Mucosa of rectum (tissue), 2 donors: ENCODE data around the gene GRB7.
A peak's percentile ranks its signal among the peaks of the same experiment; 100 is the strongest.
"Not testable (repeated sequence)": the region's sequence is repeated elsewhere in the genome, so short reads cannot be mapped to it uniquely, and the experiment has no call there.

ENCODE experiments used
- H3K27ac ChIP-seq, 2 donors: one replicate each; pipeline ENCODE4 v1.7.0; 2013; ENCODE audit warnings: inconsistent platforms in 2 of 2, low read depth in 2 of 2, low read length in 2 of 2
- H3K27me3 ChIP-seq, 2 donors: one replicate each; pipeline ENCODE4 v1.7.0; 2013; ENCODE audit warnings: low read length in 2 of 2; ENCODE audit not compliant: control insufficient read depth in 2 of 2, insufficient read depth in 2 of 2
- H3K36me3 ChIP-seq, 2 donors: one replicate each; pipeline ENCODE4 v1.7.0; 2013; ENCODE audit warnings: low read length in 2 of 2; ENCODE audit not compliant: control insufficient read depth in 2 of 2, insufficient read depth in 2 of 2
- H3K4me1 ChIP-seq, 2 donors: one replicate each; pipeline ENCODE4 v1.7.0; 2013; ENCODE audit warnings: low read length in 2 of 2, mild to moderate bottlenecking in 1 of 2; ENCODE audit not compliant: control insufficient read depth in 2 of 2, insufficient read depth in 2 of 2
- H3K4me3 ChIP-seq, 2 donors: one replicate each; pipeline ENCODE4 v1.7.0; 2013; ENCODE audit warnings: low read length in 2 of 2
- H3K9ac ChIP-seq, 2 donors: one replicate each; pipeline ENCODE4 v1.7.0; 2013; ENCODE audit warnings: low read length in 2 of 2, low read depth in 1 of 2, mild to moderate bottlenecking in 1 of 2
- H3K9me3 ChIP-seq, 2 donors: one replicate each; pipeline ENCODE4 v1.7.0; 2013; ENCODE audit warnings: low read length in 2 of 2; ENCODE audit not compliant: control insufficient read depth in 2 of 2
- donor health status: healthy.
- donor health status: Normal muscosa, but diverticular disease.

Gene GRB7

GRCh38 chr17:39706921-39707337, 30.8 kb upstream of the GRB7 start:
- Histone ChIP-seq H3K9me3 (no peaks in the 10 kb centered on the region), H3K4me1 (peaks cover 56 to 58% of the 10 kb centered on the region in 2 donors), H3K9ac (peak overlapping the region; percentile 47 to 65), H3K27me3 (no peaks in the 10 kb centered on the region), H3K36me3 (peaks cover 39 to 43% of the 10 kb centered on the region in 2 donors), H3K27ac (peak overlapping the region; percentile 89 to 95), H3K4me3 (peak overlapping the region; percentile 39 to 44)

- peaks cover 44 to 55% of the 10 kb centered on the region in 2 donors for H3K36me3 ChIP-seq
- H3K4me1 ChIP-seq, result peaks cover 34 to 36% of the 10 kb centered on the region in 2 donors
- no peaks in the 10 kb centered on the region for H3K9me3 ChIP-seq
- H3K9ac ChIP-seq, result no peak overlapping the region
- H3K27ac ChIP-seq, result no peak overlapping the region
- no peak overlapping the region for H3K4me3 ChIP-seq
- no peaks in the 10 kb centered on the region for H3K27me3 ChIP-seq
Measured at GRCh38 chr17:39709319-39709997, 28.3 kb upstream of the GRB7 start.

- H3K4me3 ChIP-seq, result no peak overlapping the region
Measured at GRCh38 chr17:39709998-39710964, 27.5 kb upstream of the GRB7 start.

GRCh38 chr17:39711071-39711470, 26.7 kb upstream of the GRB7 start:
- peaks cover 24 to 27% of the 10 kb centered on the region in 2 donors for H3K4me1 ChIP-seq
- H3K36me3 ChIP-seq, result peaks cover 56 to 67% of the 10 kb centered on the region in 2 donors
- not testable (repeated sequence) for H3K27me3 ChIP-seq, H3K9me3 ChIP-seq, H3K27ac ChIP-seq, H3K9ac ChIP-seq, H3K4me3 ChIP-seq

More at GRCh38 chr17:39709998-39710964, 27.5 kb upstream of the GRB7 start:
- H3K4me1 ChIP-seq, result peaks cover 26 to 28% of the 10 kb centered on the region in 2 donors
- no peaks in the 10 kb centered on the region for H3K9me3 ChIP-seq
- H3K27ac ChIP-seq, result no peak overlapping the region
- H3K36me3 ChIP-seq, result peaks cover 48 to 59% of the 10 kb centered on the region in 2 donors
- no peaks in the 10 kb centered on the region for H3K27me3 ChIP-seq
- no peak overlapping the region for H3K9ac ChIP-seq

GRCh38 chr17:39711851-39712250, 25.9 kb upstream of the GRB7 start:
- H3K27ac ChIP-seq, result no peak overlapping the region
- H3K4me3 ChIP-seq, result no peak overlapping the region
- peaks cover 23 to 27% of the 10 kb centered on the region in 2 donors for H3K4me1 ChIP-seq
- H3K27me3 ChIP-seq, result no peaks in the 10 kb centered on the region
- H3K36me3 ChIP-seq, result peaks cover 56 to 68% of the 10 kb centered on the region in 2 donors
- no peak overlapping the region for H3K9ac ChIP-seq
- no peaks in the 10 kb centered on the region for H3K9me3 ChIP-seq

GRCh38 chr17:39714234-39714633, 23.5 kb upstream of the GRB7 start:
- no peaks in the 10 kb centered on the region for H3K9me3 ChIP-seq
- H3K36me3 ChIP-seq, result peaks cover 39 to 61% of the 10 kb centered on the region in 2 donors
- no peak overlapping the region for H3K9ac ChIP-seq
- H3K4me1 ChIP-seq, result peaks cover 19% of the 10 kb centered on the region in 2 donors
- no peak overlapping the region for H3K4me3 ChIP-seq
- no peak overlapping the region for H3K27ac ChIP-seq
- no peaks in the 10 kb centered on the region for H3K27me3 ChIP-seq

GRCh38 chr17:39715375-39716072, 22.2 kb upstream of the GRB7 start:
- Histone ChIP-seq H3K4me1 (peaks cover 25 to 26% of the 10 kb centered on the region in 2 donors), H3K9ac (peak overlapping the region; percentile 24 to 75), H3K27me3 (no peaks in the 10 kb centered on the region), H3K27ac (peak overlapping the region; percentile 87 to 92), H3K4me3 (no peak overlapping the region), H3K9me3 (no peaks in the 10 kb centered on the region), H3K36me3 (peaks cover 35 to 61% of the 10 kb centered on the region in 2 donors)

GRCh38 chr17:39716073-39716818, 21.5 kb upstream of the GRB7 start:
- H3K36me3 ChIP-seq, result peaks cover 32 to 56% of the 10 kb centered on the region in 2 donors

GRCh38 chr17:39716879-39717536, 20.7 kb upstream of the GRB7 start:
- Histone ChIP-seq H3K27ac (peak overlapping the region; percentile 87 to 92), H3K4me3 (peak overlapping the region in 1 of 2 donors; percentile 27), H3K27me3 (no peaks in the 10 kb centered on the region), H3K9ac (peak overlapping the region; percentile 68 to 75), H3K4me1 (peaks cover 25 to 26% of the 10 kb centered on the region in 2 donors), H3K9me3 (no peaks in the 10 kb centered on the region), H3K36me3 (peaks cover 25 to 49% of the 10 kb centered on the region in 2 donors)

More at GRCh38 chr17:39716073-39716818, 21.5 kb upstream of the GRB7 start:
- peak overlapping the region; percentile 87 to 92 for H3K27ac ChIP-seq
- H3K4me3 ChIP-seq, result peak overlapping the region in 1 of 2 donors; percentile 27
- H3K4me1 ChIP-seq, result peaks cover 25 to 26% of the 10 kb centered on the region in 2 donors
- H3K27me3 ChIP-seq, result no peaks in the 10 kb centered on the region
- no peaks in the 10 kb centered on the region for H3K9me3 ChIP-seq
- H3K9ac ChIP-seq, result peak overlapping the region; percentile 68 to 75
